ENCODE measurements around the gene STX11.

Gene STX11

DNA sequence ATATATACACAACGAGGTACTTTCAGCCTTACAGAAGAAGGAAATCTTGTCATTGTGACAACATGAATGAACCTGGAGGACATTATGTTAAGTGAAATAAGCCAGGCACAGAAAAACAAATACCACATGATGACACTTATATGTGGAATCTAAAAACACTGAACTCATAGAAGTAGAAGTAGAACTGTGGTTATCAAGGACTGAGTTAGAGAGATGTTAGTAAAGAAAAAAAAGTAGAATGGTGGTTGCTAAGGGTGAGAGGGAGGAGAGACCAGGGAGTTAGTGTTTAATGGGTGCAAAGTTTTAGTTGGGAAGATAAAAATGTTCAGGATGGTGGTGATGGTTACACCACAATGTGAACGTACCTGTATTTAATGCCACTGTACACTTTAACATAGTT, 4.8 kb upstream of the STX11 start:
- Histone ChIP-seq H3K27ac (ENCODE audit: low read length) (no peak overlapping the region), H3K79me2 (ENCODE audit: low read length) (no peaks in the 10 kb centered on the region), H3K27me3 (replicated peaks; ENCODE audit: insufficient read depth, low read length) (no peaks in the 10 kb centered on the region), H3K9me2 (replicated peaks; ENCODE audit: insufficient read depth, low read length) (no peaks in the 10 kb centered on the region), H3K9me3 (replicated peaks; ENCODE audit: insufficient read depth, low read length) (no peaks in the 10 kb centered on the region), H3K36me3 (replicated peaks; ENCODE audit: insufficient read depth, low read length) (no peaks in the 10 kb centered on the region), H3K4me1 (ENCODE audit: low read length) (no peaks in the 10 kb centered on the region), H4K20me1 (ENCODE audit: insufficient read depth, low read length) (no peaks in the 10 kb centered on the region), H2AFZ (ENCODE audit: low read length) (no peak overlapping the region), H3K4me2 (ENCODE audit: low read depth, low read length) (no peak overlapping the region), H3F3A (ENCODE audit: insufficient read depth, low read length) (no peaks in the 10 kb centered on the region), H3K4me3 (ENCODE audit: low read length) (no peak overlapping the region), H3K9ac (ENCODE audit: low read length) (no peak overlapping the region)
- TF ChIP-seq EZH2phosphoT487 (IDR thresholded peaks at IDR 0.05; ENCODE audit: low read length) (no peak), EZH2 (optimal IDR thresholded peaks at IDR 0.05; ENCODE audit: low read depth, low read length) (no peak)
- TF ChIP-seq, protein P1, sequence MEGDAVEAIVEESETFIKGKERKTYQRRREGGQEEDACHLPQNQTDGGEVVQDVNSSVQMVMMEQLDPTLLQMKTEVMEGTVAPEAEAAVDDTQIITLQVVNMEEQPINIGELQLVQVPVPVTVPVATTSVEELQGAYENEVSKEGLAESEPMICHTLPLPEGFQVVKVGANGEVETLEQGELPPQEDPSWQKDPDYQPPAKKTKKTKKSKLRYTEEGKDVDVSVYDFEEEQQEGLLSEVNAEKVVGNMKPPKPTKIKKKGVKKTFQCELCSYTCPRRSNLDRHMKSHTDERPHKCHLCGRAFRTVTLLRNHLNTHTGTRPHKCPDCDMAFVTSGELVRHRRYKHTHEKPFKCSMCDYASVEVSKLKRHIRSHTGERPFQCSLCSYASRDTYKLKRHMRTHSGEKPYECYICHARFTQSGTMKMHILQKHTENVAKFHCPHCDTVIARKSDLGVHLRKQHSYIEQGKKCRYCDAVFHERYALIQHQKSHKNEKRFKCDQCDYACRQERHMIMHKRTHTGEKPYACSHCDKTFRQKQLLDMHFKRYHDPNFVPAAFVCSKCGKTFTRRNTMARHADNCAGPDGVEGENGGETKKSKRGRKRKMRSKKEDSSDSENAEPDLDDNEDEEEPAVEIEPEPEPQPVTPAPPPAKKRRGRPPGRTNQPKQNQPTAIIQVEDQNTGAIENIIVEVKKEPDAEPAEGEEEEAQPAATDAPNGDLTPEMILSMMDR (IDR thresholded peaks at IDR 0.05; ENCODE audit: low read length) = no peak
- no peak for DNase-seq

DNA sequence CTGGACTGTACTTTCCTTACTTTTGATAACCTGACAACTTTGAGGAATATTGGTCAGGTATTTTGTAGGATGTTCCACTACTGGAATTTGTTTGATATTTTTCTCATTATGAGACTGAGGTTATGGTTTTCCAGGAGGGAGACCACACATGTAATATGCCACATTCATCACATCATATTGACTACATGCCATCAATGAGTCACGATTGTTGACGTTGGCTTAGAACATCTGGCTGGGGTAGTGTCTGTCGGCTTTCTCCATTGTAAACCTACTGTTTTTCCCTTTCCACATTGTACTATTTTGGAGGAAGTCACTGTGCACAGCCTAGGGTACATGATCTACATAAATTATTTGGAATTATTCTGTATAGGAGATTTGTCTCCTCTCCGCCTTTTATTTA, 1.4 kb upstream of the STX11 start:
- no peak overlapping the region for H3K9ac ChIP-seq (ENCODE audit: low read length)
- TF ChIP-seq EZH2phosphoT487 (IDR thresholded peaks at IDR 0.05; ENCODE audit: low read length) (no peak), EZH2 (optimal IDR thresholded peaks at IDR 0.05; ENCODE audit: low read depth, low read length) (no peak)
- TF ChIP-seq, protein P1 (IDR thresholded peaks at IDR 0.05; ENCODE audit: low read length) = no peak
- H3K4me1 ChIP-seq (ENCODE audit: low read length) = no peaks in the 10 kb centered on the region
- H3K27ac ChIP-seq (ENCODE audit: low read length) = no peak overlapping the region
- H3F3A ChIP-seq (ENCODE audit: insufficient read depth, low read length) = peaks cover 12% of the 10 kb centered on the region
- H2AFZ ChIP-seq (ENCODE audit: low read length) = no peak overlapping the region
- H3K4me2 ChIP-seq (ENCODE audit: low read depth, low read length) = no peak overlapping the region
- H3K9me3 ChIP-seq (replicated peaks; ENCODE audit: insufficient read depth, low read length) = no peaks in the 10 kb centered on the region
- no peaks in the 10 kb centered on the region for H3K27me3 ChIP-seq (replicated peaks; ENCODE audit: insufficient read depth, low read length)
- no peaks in the 10 kb centered on the region for H3K9me2 ChIP-seq (replicated peaks; ENCODE audit: insufficient read depth, low read length)
- no peak overlapping the region for H3K4me3 ChIP-seq (ENCODE audit: low read length)
- no peaks in the 10 kb centered on the region for H3K36me3 ChIP-seq (replicated peaks; ENCODE audit: insufficient read depth, low read length)
- no peak for DNase-seq
- H4K20me1 ChIP-seq (ENCODE audit: insufficient read depth, low read length) = no peaks in the 10 kb centered on the region
- peaks cover 16% of the 10 kb centered on the region; the same call in 1 of the 2 replicates for H3K79me2 ChIP-seq (ENCODE audit: low read length)

DNA sequence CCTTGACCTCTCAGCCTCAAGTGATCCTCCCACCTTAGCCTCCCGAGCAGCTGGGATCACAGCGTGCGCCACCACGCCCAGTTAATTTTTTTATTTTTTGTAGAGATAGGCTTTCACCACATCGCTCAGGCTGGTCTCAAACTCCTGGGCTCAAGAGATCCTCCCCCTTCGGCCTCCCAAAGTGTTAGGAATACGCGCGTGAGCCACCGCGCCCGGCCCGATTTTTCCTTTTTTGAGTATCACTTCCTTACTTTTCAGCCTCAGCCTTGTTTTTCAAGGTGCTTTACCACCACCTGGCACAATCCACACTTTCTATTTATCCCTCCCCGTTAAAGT, 791 bp upstream of the STX11 start:
- Histone ChIP-seq H3K9me2 (replicated peaks; ENCODE audit: insufficient read depth, low read length) (no peaks in the 10 kb centered on the region), H3K27ac (ENCODE audit: low read length) (no peak overlapping the region), H3K27me3 (replicated peaks; ENCODE audit: insufficient read depth, low read length) (no peaks in the 10 kb centered on the region), H3F3A (ENCODE audit: insufficient read depth, low read length) (peaks cover 12% of the 10 kb centered on the region), H3K79me2 (ENCODE audit: low read length) (peaks cover 19% of the 10 kb centered on the region; the same call in 1 of the 2 replicates), H2AFZ (ENCODE audit: low read length) (peak overlapping the region; percentile 82), H3K9me3 (replicated peaks; ENCODE audit: insufficient read depth, low read length) (no peaks in the 10 kb centered on the region), H3K36me3 (replicated peaks; ENCODE audit: insufficient read depth, low read length) (no peaks in the 10 kb centered on the region), H3K9ac (ENCODE audit: low read length) (no peak overlapping the region; the same call in 1 of the 2 replicates), H4K20me1 (ENCODE audit: insufficient read depth, low read length) (no peaks in the 10 kb centered on the region), H3K4me2 (ENCODE audit: low read depth, low read length) (peak overlapping the region; percentile 66), H3K4me1 (ENCODE audit: low read length) (no peaks in the 10 kb centered on the region), H3K4me3 (ENCODE audit: low read length) (peak overlapping the region; percentile 79)
- no peak for TF ChIP-seq EZH2 (optimal IDR thresholded peaks at IDR 0.05; ENCODE audit: low read depth, low read length)
- no peak for TF ChIP-seq EZH2phosphoT487 (IDR thresholded peaks at IDR 0.05; ENCODE audit: low read length)
- TF ChIP-seq, protein P1 (IDR thresholded peaks at IDR 0.05; ENCODE audit: low read length) = no peak
- DNase-seq = no peak
